NCI-H2107 treated with DMSO at 0.1 percent for 48 hours (cell line): ENCODE results near the gene NTF3.

Experiments
- DNase-seq: peaks from one replicate; lab custom pipeline; 2025; ENCODE audit not compliant: unreplicated experiment; lab: John Stamatoyannopoulos, UW

NTF3 gene

DNA sequence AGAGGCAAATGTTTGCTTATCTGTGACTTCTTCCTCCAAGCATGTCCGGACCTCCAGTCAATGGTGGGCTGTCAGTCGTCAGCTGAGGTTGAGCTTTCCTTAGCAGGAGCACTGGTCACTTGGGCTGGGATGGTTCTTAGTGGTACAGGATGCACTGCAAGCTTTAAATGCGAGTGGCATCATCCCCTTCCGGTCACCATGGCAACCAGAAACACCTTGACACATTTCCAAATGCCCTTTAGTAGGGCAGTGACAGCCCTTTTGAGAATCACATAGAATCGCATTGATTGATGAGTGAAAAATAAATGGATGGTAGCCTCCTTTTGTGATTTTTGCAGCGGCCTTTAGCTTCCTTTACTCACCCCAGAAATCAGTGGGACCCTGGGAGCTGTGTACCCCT lies 24.1 kb downstream of the NTF3 start:
- DNase-seq: no peak

DNA sequence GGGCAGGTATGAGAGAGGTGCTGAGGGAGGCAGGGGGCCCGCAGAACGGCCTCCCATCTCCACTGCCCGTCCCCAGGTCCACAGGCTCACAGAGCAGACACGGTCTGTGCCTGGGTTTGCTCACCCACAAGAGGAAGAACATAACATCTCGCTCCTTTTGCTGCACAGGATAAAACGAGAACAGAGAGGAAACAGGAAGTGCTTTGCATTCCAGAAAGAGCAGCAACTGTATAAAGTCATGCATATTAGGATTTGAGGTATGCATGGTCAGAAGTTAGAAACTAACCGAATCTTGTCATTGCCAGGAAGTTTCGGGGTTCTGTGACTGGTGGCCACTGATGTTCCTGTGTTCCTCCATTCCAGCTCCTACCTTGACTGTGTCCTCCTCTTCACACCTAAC lies 25.0 kb downstream of the NTF3 start:
- DNase-seq: no peak

- no peak for DNase-seq
Measured at GRCh38 chr12:5458229-5459050, 26.5 kb downstream of the NTF3 start.

DNA sequence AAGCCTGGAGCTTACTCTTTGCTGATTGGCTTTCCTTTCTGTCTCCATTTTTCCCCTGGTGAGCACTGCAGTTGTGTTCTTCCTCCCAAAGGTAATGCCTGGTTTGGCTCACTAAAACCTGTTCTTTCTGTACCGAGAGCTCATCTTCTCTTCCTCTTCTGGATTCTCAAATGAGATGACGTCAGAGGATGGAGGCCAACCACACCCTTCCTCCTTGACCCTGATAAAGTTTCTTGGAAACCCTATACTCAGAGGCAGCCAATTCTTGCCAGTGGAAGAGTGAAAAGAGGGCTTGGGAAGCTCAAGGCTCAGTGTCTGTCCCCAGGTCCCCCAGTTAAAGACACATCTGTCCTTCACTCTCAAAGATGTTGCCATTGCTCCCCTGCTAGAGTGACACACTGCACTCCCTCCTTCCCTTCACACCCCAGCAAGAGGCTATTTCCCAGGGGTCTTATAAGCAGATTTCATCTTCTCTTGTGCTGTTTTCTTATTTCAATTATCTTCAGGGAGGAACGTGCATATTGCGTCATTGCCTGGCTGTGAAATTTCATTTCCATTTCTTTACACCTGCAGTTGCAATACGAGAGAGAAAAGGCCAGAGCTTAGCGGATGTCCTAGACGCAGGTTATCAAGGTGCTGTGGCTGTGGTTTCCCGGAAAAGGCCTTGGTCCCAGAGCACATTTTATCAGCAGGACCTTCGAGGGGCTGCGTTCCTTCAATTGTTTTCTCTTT lies 27.3 kb downstream of the NTF3 start:
- DNase-seq: no peak

- no peak for DNase-seq
Measured at GRCh38 chr12:5460817-5461216, 28.9 kb downstream of the NTF3 start.

DNA sequence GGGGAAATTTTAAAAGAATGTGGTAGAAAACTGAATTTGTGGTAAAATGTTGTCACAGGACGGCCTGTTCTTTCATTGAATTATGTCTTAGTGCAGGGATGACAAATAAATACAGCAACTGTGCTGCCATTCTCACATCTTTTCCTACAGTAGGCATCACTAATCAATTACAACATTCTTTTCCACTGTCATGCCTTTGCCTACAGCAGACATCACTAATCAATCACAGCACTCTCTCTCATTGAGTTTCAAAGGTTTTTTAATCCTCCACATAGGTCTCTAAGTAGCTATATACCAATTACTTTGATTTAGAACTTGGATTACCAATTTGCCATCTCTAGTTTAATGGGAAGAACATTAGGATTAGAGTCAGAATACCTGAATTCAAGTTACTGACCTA lies 30.1 kb downstream of the NTF3 start:
- no peak for DNase-seq

GRCh38 chr12:5464096-5464495 lies 32.2 kb downstream of the NTF3 start:
- no peak for DNase-seq

- no peak for DNase-seq
Measured at GRCh38 chr12:5465384-5465783, 33.5 kb downstream of the NTF3 start.

- no peak for DNase-seq
Measured at GRCh38 chr12:5466521-5466960, 34.6 kb downstream of the NTF3 start.

DNA sequence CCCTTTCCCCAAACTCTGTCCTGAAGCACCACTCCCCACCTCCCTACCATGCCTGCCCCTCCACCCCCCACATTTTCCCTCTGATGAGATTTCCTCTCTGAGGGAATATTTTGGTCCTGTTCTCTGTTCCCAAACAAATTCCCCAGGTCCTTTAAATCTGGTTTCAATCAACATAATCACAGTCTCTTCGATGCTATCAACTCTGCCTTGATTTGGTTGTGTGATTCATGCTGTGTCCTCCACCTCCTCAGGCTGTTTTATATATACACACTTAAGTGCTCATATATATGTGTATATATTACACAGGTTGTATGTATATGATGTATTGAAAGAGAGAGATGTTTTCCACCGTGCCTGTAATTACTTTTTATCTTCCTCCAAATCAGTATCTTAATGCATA lies 36.0 kb downstream of the NTF3 start:
- DNase-seq: no peak

DNA sequence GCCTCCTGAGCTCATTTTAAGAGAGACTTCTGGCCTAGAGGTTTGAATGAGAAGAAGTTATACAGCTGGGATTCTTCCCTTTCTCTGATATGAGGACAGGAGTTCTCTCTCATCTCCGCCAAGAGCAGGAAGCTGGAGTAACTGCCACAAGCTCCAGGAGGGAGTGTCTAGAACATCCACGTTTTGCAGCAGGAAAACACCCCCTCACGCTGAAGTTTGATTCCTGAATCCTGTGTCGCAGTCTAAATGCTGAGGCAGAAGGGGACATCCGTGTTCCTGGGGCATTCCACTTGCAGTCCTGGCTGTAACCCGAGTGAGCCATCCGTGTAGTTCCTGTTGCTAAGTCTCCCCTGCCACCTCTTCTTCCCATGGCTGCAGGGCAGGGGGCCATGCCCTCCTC lies 38.3 kb downstream of the NTF3 start:
- no peak for DNase-seq

- no peak for DNase-seq
Measured at GRCh38 chr12:5470703-5471102, 38.8 kb downstream of the NTF3 start.

DNA sequence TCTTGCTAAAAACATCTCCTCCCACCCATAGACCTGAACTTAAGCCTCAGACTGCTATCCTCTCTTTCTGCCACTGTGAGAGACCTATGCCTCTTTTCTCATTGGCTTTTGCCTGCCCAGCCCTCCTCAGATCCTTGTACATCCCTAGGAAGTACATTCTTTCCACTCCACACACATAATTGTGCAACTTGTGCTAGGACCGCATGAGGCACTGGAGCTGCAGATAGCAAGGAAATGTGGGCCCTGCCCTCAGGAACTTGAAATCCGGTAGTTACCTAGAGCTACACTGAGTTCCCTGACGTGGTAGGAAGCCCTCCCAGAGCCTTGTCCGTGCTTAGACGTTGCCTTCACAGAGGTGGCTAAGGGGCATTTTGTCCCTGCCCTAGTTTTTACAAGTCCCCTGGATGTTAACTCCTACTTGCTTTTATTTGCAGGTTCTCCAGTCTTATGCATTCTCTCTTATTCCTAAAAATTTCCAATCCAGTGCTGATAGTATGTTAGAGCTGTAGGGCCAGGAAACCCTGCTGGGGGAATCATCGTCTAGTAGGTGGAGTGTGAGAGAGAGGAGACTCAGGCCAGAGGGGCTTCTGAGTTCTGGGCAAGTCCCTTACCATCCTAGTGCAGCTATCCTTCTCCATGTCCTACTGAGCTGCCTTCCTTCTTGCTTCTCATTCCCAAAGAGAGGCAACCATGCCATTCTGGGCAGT lies 41.3 kb downstream of the NTF3 start:
- no peak for DNase-seq

- DNase-seq: no peak
Measured at GRCh38 chr12:5473783-5474116, 41.8 kb downstream of the NTF3 start.

DNA sequence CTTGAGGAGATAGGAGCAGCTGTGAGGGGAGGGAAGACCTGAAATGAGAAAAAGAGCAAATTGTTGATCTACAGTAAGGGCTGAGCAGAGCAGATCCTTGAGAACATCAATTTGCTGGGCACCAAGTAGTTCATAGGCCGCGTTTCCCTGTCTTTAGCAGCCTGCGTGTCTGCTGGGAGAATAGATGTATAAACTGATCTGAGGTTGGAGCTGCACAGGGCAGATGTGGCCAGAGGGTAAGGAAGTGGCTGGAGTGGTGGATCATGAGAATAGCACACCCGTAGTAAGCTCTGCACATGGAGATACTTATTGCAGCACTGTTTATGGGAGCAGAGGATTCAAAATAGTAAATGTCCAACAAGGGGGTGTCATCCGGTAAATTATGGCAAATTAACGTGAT lies 44.4 kb downstream of the NTF3 start:
- DNase-seq: no peak

- no peak for DNase-seq
Measured at GRCh38 chr12:5478081-5478706, 46.3 kb downstream of the NTF3 start.

DNA sequence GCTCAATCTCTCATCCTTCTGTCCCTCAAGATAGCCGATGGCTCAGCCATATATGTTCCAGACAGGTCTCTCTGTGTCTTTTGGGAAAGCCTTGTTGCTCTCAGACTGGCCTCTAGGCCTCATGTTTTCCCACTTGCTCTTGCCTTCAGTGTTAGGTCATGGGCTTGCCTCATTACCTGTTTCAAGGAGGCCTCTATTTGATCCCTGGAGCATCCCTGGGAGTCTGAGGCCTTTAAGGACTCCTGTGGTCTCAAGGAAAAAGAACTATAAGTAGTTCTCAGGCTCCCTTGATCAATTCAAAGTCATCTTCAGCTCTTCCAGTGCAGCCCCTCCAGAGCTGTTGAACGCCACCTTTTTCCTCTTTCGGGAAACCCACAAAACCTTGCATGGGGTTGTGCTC lies 47.9 kb downstream of the NTF3 start:
- peak; percentile 34 for DNase-seq

GRCh38 chr12:5480218-5480937 lies 48.5 kb downstream of the NTF3 start:
- DNase-seq: peak; percentile 52

- DNase-seq: no peak
Measured at GRCh38 chr12:5480938-5481303, 49.0 kb downstream of the NTF3 start.

GRCh38 chr12:5481645-5482044 lies 49.7 kb downstream of the NTF3 start:
- DNase-seq: no peak

GRCh38 chr12:5484426-5484825 lies 52.5 kb downstream of the NTF3 start:
- no peak for DNase-seq
